Measurements from ENCODE around the gene SNX1.

- TF ChIP-seq CTCF (IDR thresholded peaks at IDR 0.05; ENCODE audit: control extremely low read depth in 1 of 3, insufficient read depth in 1 of 3, low read depth in 1 of 3, low read length in 3 of 3) (no peak), HDAC6 (IDR thresholded peaks at IDR 0.05; ENCODE audit: low read depth, low read length) (no peak), POLR2A (IDR thresholded peaks at IDR 0.05; ENCODE audit: control extremely low read depth in 1 of 2, low read depth in 2 of 2, low read length in 2 of 2) (no peak), TAF1 (IDR thresholded peaks at IDR 0.05; ENCODE audit: low read depth, low read length) (no peak), CHD1 (IDR thresholded peaks at IDR 0.05; ENCODE audit: low read depth, low read length) (no peak), JUND (IDR thresholded peaks at IDR 0.05; ENCODE audit: low read length) (no peak), RAD21 (IDR thresholded peaks at IDR 0.05 in 1 of 2, conservative IDR thresholded peaks at IDR 0.05 in 1 of 2; ENCODE audit: low read depth in 2 of 2, low read length in 2 of 2) (no peak), POLR2AphosphoS5 (IDR thresholded peaks at IDR 0.05; ENCODE audit: low read depth, low read length) (no peak), USF2 (IDR thresholded peaks at IDR 0.05; ENCODE audit: low read length) (no peak)
- TF ChIP-seq, protein P1, sequence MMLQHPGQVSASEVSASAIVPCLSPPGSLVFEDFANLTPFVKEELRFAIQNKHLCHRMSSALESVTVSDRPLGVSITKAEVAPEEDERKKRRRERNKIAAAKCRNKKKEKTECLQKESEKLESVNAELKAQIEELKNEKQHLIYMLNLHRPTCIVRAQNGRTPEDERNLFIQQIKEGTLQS (IDR thresholded peaks at IDR 0.05; ENCODE audit: insufficient read depth, low read depth, low read length), result no peak
Measured at GRCh38 chr15:64144565-64145281, 48.9 kb downstream of the SNX1 start.

All from H1 (cell line).